Upper lobe of right lung (tissue), 1 donor: Measurements from ENCODE around the gene B3GNT9. TPM values are rescaled to one million over a fixed set of nuclear protein-coding genes. Genes with fewer than 3 reads are reported as not detected.

Experiments used
- ATAC-seq: fragments of 200-7000 bp; cut with Tn5 transposase; one replicate; pipeline ENCODE4 v1.9.1; 2020; ENCODE audit warnings: mild to moderate bottlenecking, moderate library complexity
- DNase-seq: peaks from one replicate; pipeline ENCODE4 v3.0.0-alpha.2; 2020
- H3K27ac ChIP-seq: fragments of 200-600 bp; one replicate; pipeline ENCODE4 v1.8.0; 2022
- H3K27me3 ChIP-seq: fragments of 200-600 bp; one replicate; pipeline ENCODE4 v1.8.0; 2022; ENCODE audit warnings: mild to moderate bottlenecking
- H3K36me3 ChIP-seq: fragments of 200-600 bp; one replicate; pipeline ENCODE4 v1.8.0; 2022
- H3K4me1 ChIP-seq: fragments of 200-600 bp; one replicate; pipeline ENCODE4 v1.8.0; 2022
- H3K4me3 ChIP-seq: fragments of 200-600 bp; one replicate; pipeline ENCODE4 v1.8.0; 2022; ENCODE audit warnings: mild to moderate bottlenecking
- H3K9me3 ChIP-seq: fragments of 200-600 bp; one replicate; pipeline ENCODE4 v1.8.0; 2022
- intact Hi-C: fragments of 100-400 bp; cut with DNase I; formaldehyde crosslinking; loops from one replicate; pipeline ENCODE4 v1.11.0; 2022
- total RNA-seq: library from RNA; stranded (reverse); fragmentation: NEBNext Ultra II Directional; extraction: Animal tissue kit (Norgen Biotek cat#: 25700); gene quantifications from one replicate; pipeline ENCODE4 v1.2.1, GENCODE V29; 2021
- TF ChIP-seq, protein P1 (sequence below): fragments of 200-600 bp; IDR thresholded peaks from one replicate; pipeline ENCODE4 v1.8.0; 2022; ENCODE audit warnings: antibody characterized with exemption
- donor health status: DM: no; HTN: yes; CAD: no; lungs with severe emphysema.

The B3GNT9 gene
- total RNA-seq, 1 donor from 2014 or later = 19.3 TPM

DNA sequence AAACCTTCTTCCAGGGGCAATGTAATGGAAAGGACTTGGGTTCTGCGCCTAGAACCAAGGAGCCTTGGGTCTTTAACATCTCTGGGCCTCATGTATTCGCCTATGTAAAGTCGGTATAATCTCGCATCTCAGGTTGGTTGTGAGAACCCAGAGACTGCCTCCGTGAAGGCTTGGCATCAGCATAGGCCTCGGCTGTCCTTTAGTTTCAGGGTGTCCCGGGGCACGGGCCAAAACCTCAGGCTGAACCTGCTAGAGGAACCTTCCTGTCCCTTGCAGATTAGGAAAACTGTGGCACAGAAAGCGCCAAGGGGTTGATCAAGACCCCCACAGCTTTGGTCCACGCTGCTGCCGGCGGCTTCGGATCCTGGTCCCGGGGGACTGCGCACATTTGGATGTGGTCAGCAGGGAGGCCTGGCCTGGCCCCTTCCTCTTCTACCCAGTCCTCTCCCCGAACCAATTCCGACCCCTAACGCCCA, 41.8 kb downstream of the B3GNT9 start:
- TF ChIP-seq, protein P1, sequence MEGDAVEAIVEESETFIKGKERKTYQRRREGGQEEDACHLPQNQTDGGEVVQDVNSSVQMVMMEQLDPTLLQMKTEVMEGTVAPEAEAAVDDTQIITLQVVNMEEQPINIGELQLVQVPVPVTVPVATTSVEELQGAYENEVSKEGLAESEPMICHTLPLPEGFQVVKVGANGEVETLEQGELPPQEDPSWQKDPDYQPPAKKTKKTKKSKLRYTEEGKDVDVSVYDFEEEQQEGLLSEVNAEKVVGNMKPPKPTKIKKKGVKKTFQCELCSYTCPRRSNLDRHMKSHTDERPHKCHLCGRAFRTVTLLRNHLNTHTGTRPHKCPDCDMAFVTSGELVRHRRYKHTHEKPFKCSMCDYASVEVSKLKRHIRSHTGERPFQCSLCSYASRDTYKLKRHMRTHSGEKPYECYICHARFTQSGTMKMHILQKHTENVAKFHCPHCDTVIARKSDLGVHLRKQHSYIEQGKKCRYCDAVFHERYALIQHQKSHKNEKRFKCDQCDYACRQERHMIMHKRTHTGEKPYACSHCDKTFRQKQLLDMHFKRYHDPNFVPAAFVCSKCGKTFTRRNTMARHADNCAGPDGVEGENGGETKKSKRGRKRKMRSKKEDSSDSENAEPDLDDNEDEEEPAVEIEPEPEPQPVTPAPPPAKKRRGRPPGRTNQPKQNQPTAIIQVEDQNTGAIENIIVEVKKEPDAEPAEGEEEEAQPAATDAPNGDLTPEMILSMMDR = no peak
- no peak for ATAC-seq
- Histone ChIP-seq H3K4me1 (peaks cover 30% of the 10 kb centered on the region), H3K9me3 (no peaks in the 10 kb centered on the region), H3K36me3 (no peaks in the 10 kb centered on the region), H3K27me3 (no peaks in the 10 kb centered on the region), H3K4me3 (peak overlapping the region; percentile 99), H3K27ac (peak overlapping the region; percentile 91)
- no peak for DNase-seq
- intact Hi-C loops = no loop called here

DNA sequence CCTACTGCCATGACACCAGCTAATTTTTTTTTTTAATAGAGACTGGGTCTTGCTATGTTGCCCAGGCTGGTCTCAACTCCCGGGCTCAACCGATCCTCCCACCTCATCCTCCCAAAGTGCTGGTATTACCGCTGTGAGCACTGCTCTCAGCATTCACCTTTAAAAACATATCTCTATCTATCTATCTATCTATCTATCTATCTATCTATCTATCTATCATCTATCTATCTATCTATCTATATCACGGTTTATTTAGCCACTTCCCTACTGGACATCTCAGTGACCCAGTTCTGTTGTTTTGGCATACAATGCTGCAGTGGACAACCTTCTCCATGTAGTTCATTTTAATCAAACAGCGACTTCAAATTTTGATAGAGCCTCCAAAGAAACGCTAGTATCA, 42.3 kb downstream of the B3GNT9 start:
- H3K27me3 ChIP-seq = no peaks in the 10 kb centered on the region
- no peak overlapping the region for H3K27ac ChIP-seq
- H3K4me3 ChIP-seq = no peak overlapping the region
- no peak for ATAC-seq
- peaks cover 31% of the 10 kb centered on the region for H3K4me1 ChIP-seq
- no peak for DNase-seq
- H3K36me3 ChIP-seq = no peaks in the 10 kb centered on the region
- TF ChIP-seq, protein P1 = no peak
- intact Hi-C loops = no loop called here
- no peaks in the 10 kb centered on the region for H3K9me3 ChIP-seq

DNA sequence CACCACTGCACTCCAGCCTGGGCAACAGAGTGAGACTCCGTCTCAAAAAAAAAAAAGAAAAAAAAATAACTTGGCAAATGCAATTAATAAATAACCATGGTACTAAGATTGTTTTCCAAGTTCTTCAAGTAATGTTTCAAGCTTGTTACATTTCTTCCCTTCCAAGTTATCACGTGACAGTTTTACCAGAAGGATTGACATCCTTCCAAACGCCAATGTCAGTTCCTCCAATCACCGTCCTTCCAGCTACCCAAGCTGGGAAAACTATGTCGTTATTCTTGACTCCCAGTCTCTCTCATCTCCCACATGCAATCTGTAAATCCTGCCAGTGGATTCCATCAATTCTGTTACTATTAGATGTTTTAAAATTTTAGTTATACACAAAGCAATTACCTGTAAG, 44.9 kb downstream of the B3GNT9 start:
- TF ChIP-seq, protein P1 = no peak
- no peaks in the 10 kb centered on the region for H3K27me3 ChIP-seq
- no peak overlapping the region for H3K4me3 ChIP-seq
- H3K9me3 ChIP-seq = no peaks in the 10 kb centered on the region
- peak overlapping the region; percentile 15 for H3K27ac ChIP-seq
- no peak for ATAC-seq
- H3K4me1 ChIP-seq = peaks cover 24% of the 10 kb centered on the region
- intact Hi-C loops = no loop called here
- DNase-seq = no peak
- no peaks in the 10 kb centered on the region for H3K36me3 ChIP-seq

DNA sequence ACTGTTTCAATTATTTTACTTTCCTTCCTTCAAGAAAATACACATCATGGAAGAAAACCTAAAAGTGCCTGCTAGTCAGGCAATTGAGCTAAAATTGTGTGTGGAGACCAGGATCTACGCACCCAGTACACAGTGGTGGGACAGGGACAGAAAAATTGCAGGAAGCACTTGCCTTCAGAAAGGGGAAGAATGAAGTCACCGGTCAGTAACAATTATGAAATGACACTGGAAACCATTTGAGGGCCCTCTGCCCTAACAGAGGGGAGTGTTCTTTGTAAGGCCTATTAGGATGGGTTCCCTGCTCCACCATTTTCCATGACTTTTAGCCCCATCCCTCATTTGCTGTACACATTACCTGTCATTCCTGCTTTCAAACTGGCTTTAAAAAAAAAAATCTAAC, 45.6 kb downstream of the B3GNT9 start:
- peak; percentile 39 for ATAC-seq
- intact Hi-C loops = no loop called here
- Histone ChIP-seq H3K27me3 (no peaks in the 10 kb centered on the region), H3K9me3 (no peaks in the 10 kb centered on the region), H3K4me3 (no peak overlapping the region), H3K27ac (peak overlapping the region; percentile 15), H3K4me1 (peaks cover 18% of the 10 kb centered on the region), H3K36me3 (no peaks in the 10 kb centered on the region)
- TF ChIP-seq, protein P1 = no peak
- DNase-seq = no peak

DNA sequence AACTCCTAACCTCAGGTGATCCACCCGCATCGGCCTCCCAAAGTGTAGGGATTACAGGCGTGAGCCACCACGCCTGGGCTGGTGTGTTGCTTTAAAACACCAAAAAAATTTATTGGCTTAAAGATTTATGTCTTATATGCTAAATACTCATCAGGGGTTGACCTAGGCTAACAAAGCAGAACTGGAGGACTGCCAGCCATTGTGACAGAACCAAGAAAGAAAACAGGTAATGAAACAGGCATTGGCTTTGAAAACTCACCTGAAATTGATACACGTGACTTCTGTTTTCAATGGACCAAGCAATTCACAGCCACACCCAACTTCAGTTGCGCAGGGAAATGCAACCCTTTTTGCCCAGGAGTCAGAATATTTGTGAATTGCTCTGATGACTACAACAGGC, 46.0 kb downstream of the B3GNT9 start:
- H3K9me3 ChIP-seq = no peaks in the 10 kb centered on the region
- H3K27ac ChIP-seq = peak overlapping the region; percentile 15
- ATAC-seq (no peak), DNase-seq (no peak)
- TF ChIP-seq, protein P1 = no peak
- H3K36me3 ChIP-seq = peaks cover 1% of the 10 kb centered on the region
- intact Hi-C loops = no loop called here
- no peaks in the 10 kb centered on the region for H3K27me3 ChIP-seq
- H3K4me1 ChIP-seq = peaks cover 18% of the 10 kb centered on the region
- no peak overlapping the region for H3K4me3 ChIP-seq

DNA sequence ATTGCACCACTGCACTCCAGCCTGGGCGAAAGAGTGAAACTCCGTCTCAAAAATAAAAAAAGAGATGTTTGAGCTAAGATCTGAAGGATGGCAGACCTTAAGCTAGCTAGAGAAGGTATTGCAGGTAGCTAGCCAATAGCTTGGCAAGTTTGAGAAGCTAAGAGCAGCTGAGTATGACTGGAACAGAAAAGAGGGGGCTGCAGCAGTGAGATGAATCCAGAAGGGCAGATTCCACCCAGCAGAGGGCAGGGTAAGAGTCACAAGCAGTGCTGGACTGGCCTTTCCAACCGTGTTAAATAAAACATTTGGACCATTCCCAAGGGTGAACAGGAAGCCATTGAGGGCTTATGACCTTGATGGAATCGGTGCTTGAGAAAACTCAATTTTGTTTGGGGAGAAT, 46.7 kb downstream of the B3GNT9 start:
- no peaks in the 10 kb centered on the region for H3K9me3 ChIP-seq
- DNase-seq (no peak), ATAC-seq (peak; percentile 66)
- intact Hi-C loops = no loop called here
- peaks cover 8% of the 10 kb centered on the region for H3K36me3 ChIP-seq
- H3K27me3 ChIP-seq = no peaks in the 10 kb centered on the region
- H3K4me1 ChIP-seq = peaks cover 14% of the 10 kb centered on the region
- H3K4me3 ChIP-seq = no peak overlapping the region
- H3K27ac ChIP-seq = no peak overlapping the region
- TF ChIP-seq, protein P1 = peak; percentile 27
